Calu3 (cell line): Measurements from ENCODE around the gene C10orf90. TPM values are rescaled to one million over a fixed set of nuclear protein-coding genes. Genes with fewer than 3 reads are reported as not detected.

Experiments
- BruUV-seq: library from RNA; stranded (reverse); fragments of 400-500 nt; replicated peaks from 2 replicates; lab custom pipeline; 2021; lab: Mats Ljungman, UMichigan
- CTCF ChIA-PET: fragments of 300-600 bp; sonication (Branson Sonifier 250); formaldehyde crosslinking; loops from one replicate; lab custom pipeline; 2022; ENCODE audit warnings: antibody characterized with exemption; lab: Charles Lee
- DNase-seq: peaks from one replicate; pipeline ENCODE4 v3.0.0; 2022
- H3K27ac Mint-ChIP-seq: one replicate; pipeline ENCODE4 v1.8.0; 2022; ENCODE audit warnings: mixed read lengths; ENCODE audit not compliant: unreplicated experiment
- H3K27me3 Mint-ChIP-seq: one replicate; pipeline ENCODE4 v1.8.0; 2022; ENCODE audit warnings: mixed read lengths; ENCODE audit not compliant: unreplicated experiment
- H3K36me3 Mint-ChIP-seq: one replicate; pipeline ENCODE4 v1.8.0; 2022; ENCODE audit warnings: mild to moderate bottlenecking, moderate library complexity, mixed read lengths; ENCODE audit not compliant: insufficient read depth, unreplicated experiment
- H3K4me1 Mint-ChIP-seq: one replicate; pipeline ENCODE4 v1.8.0; 2022; ENCODE audit warnings: mild to moderate bottlenecking, low read depth, mixed read lengths; ENCODE audit not compliant: unreplicated experiment
- H3K4me3 Mint-ChIP-seq: one replicate; pipeline ENCODE4 v1.8.0; 2022; ENCODE audit warnings: mild to moderate bottlenecking, low read depth, moderate library complexity, mixed read lengths; ENCODE audit not compliant: unreplicated experiment
- H3K9me3 Mint-ChIP-seq: one replicate; pipeline ENCODE4 v1.8.0; 2022; ENCODE audit warnings: low read depth, mixed read lengths; ENCODE audit not compliant: unreplicated experiment
- CTCF ChIP-seq: fragments of 200-600 bp; IDR thresholded peaks from one replicate; pipeline ENCODE4 v1.8.0; 2022; ENCODE audit warnings: antibody characterized with exemption; ENCODE audit not compliant: unreplicated experiment
- intact Hi-C: fragments of 100-400 bp; cut with micrococcal nuclease; formaldehyde crosslinking; loops from one replicate; pipeline ENCODE4 v1.10.0; 2022; ENCODE audit not compliant: unreplicated experiment
- total RNA-seq: library from RNA; stranded (reverse); gene quantifications from 2 replicates; pipeline ENCODE4 v1.2.3, GENCODE V29; 2022

The C10orf90 gene
- total RNA-seq, 1 experiment from 2014 or later, result not detected

- Mint-ChIP-seq H3K36me3 (no peaks in the 10 kb centered on the region), H3K27me3 (no peaks in the 10 kb centered on the region), H3K4me1 (no peaks in the 10 kb centered on the region), H3K9me3 (peaks cover 9% of the 10 kb centered on the region), H3K4me3 (no peak overlapping the region), H3K27ac (no peak overlapping the region)
- no TSS peak for BruUV-seq
- no peak for DNase-seq
- CTCF ChIA-PET, result no interaction called here
- intact Hi-C loops, result no loop called here
- no peak for TF ChIP-seq CTCF
These were observed 35.6 kb upstream of the C10orf90 start for GRCh38 chr10:126705951-126706565.

GRCh38 chr10:126705131-126705530 is 34.6 kb upstream of the C10orf90 start:
- TF ChIP-seq CTCF, result no peak
- Mint-ChIP-seq H3K27ac (no peak overlapping the region), H3K36me3 (no peaks in the 10 kb centered on the region), H3K9me3 (peaks cover 6% of the 10 kb centered on the region), H3K27me3 (no peaks in the 10 kb centered on the region), H3K4me1 (no peaks in the 10 kb centered on the region), H3K4me3 (no peak overlapping the region)
- CTCF ChIA-PET, result no interaction called here
- no peak for DNase-seq
- BruUV-seq, result no TSS peak
- intact Hi-C loops, result no loop called here

- intact Hi-C loops, result no loop called here
- Mint-ChIP-seq H3K4me1 (no peaks in the 10 kb centered on the region), H3K4me3 (no peak overlapping the region), H3K36me3 (no peaks in the 10 kb centered on the region), H3K9me3 (peaks cover 6% of the 10 kb centered on the region), H3K27me3 (no peaks in the 10 kb centered on the region), H3K27ac (no peak overlapping the region)
- DNase-seq, result no peak
- TF ChIP-seq CTCF, result no peak
- no TSS peak for BruUV-seq
- CTCF ChIA-PET, result no interaction called here
These were observed 34.2 kb upstream of the C10orf90 start for GRCh38 chr10:126704649-126705048.

GRCh38 chr10:126702181-126702580 is 31.7 kb upstream of the C10orf90 start:
- Mint-ChIP-seq H3K4me1 (no peaks in the 10 kb centered on the region), H3K27me3 (no peaks in the 10 kb centered on the region), H3K27ac (no peak overlapping the region), H3K4me3 (no peak overlapping the region), H3K36me3 (no peaks in the 10 kb centered on the region), H3K9me3 (no peaks in the 10 kb centered on the region)
- CTCF ChIA-PET, result no interaction called here
- DNase-seq, result no peak
- no peak for TF ChIP-seq CTCF
- no TSS peak for BruUV-seq
- intact Hi-C loops, result no loop called here
